AG09319 (cell line): ENCODE measurements around the gene MRPL58.

ENCODE experiments used
- DNase-seq: peaks from one replicate; pipeline ENCODE4 v3.0.0-alpha.2; 2010; ENCODE audit warnings: low read depth; ENCODE audit errors: extremely low read depth
- CTCF ChIP-seq: IDR thresholded peaks from 2 replicates; pipeline ENCODE4 v1.5.1; 2011; ENCODE audit warnings: low read depth, mild to moderate bottlenecking, inconsistent platforms, low read length, moderate library complexity

MRPL58 gene

GRCh38 chr17:75008373-75008772 lies 4.1 kb upstream of the MRPL58 start:
- no peak for TF ChIP-seq CTCF
- DNase-seq = no peak

GRCh38 chr17:75009139-75009724 lies 3.2 kb upstream of the MRPL58 start:
- no peak for TF ChIP-seq CTCF
- no peak for DNase-seq

- DNase-seq = no peak
Measured at GRCh38 chr17:75010683-75011400, 1.6 kb upstream of the MRPL58 start.

GRCh38 chr17:75011401-75012095 lies 922 bp upstream of the MRPL58 start:
- DNase-seq = no peak
- TF ChIP-seq CTCF = no peak

More at GRCh38 chr17:75010683-75011400, 1.6 kb upstream of the MRPL58 start:
- no peak for TF ChIP-seq CTCF

- no peak for DNase-seq
- TF ChIP-seq CTCF = no peak
Measured at GRCh38 chr17:75012096-75012345, 449 bp upstream of the MRPL58 start.

GRCh38 chr17:75013092-75013559 lies 656 bp downstream of the MRPL58 start:
- no peak for DNase-seq

More at GRCh38 chr17:75013092-75013559, 656 bp downstream of the MRPL58 start:
- TF ChIP-seq CTCF = no peak
